Right cardiac atrium (tissue), 5 donors: ENCODE measurements around the gene SEMA3C. TPM values are rescaled to one million over a fixed set of nuclear protein-coding genes. Genes with fewer than 3 reads are reported as not detected.

Experiments used
- ATAC-seq, 2 donors: fragments of 200-7000 bp; cut with Tn5 transposase; one replicate each; pipeline versions ENCODE4 v1.8.0 to v1.9.1; 2020; ENCODE audit warnings: moderate library complexity in 2 of 2, mild to moderate bottlenecking in 1 of 2
- DNase-seq, 3 donors: peaks; one replicate each; pipeline ENCODE4 v3.0.0-alpha.2; 2020
- H3K27ac ChIP-seq: one replicate; pipeline ENCODE4 v1.5.1; 2013; ENCODE audit warnings: mild to moderate bottlenecking, low read length, control low read depth, moderate library complexity
- H3K27me3 ChIP-seq: one replicate; pipeline ENCODE4 v1.6.1; 2013; ENCODE audit not compliant: control insufficient read depth, insufficient read depth
- H3K4me1 ChIP-seq: one replicate; pipeline ENCODE4 v1.6.1; 2013; ENCODE audit warnings: low read length; ENCODE audit not compliant: control insufficient read depth, insufficient read depth
- H3K4me3 ChIP-seq: one replicate; pipeline ENCODE4 v1.5.1; 2013; ENCODE audit warnings: low read length, control low read depth
- H3K9me3 ChIP-seq: one replicate; pipeline ENCODE4 v1.6.1; 2013; ENCODE audit warnings: low read length; ENCODE audit not compliant: control insufficient read depth
- WGBS: extraction: QIAGEN DNeasy Blood & Tissue Kit; methylation state at CpG from one replicate; pipeline ENCODE4 v1.1.7; 2013; 5-methylcytosine and 5-hydroxymethylcytosine counted together
- intact Hi-C, 4 donors: fragments of 100-400 bp; cut with DNase I; formaldehyde crosslinking; loops; one replicate each; pipeline versions ENCODE4 v1.11.0 to v1.14.0; 2022 to 2023
- polyA plus RNA-seq: library from polyadenylated mRNA; stranded (reverse); fragments of 200-250 nt; gene quantifications from one replicate; pipeline ENCODE4 v1.2.3, GENCODE V29; 2013
- total RNA-seq, 4 donors: library from RNA; stranded (reverse); fragmentation: NEBNext Ultra II Directional; extraction: Animal tissue kit (Norgen Biotek cat#: 25700); gene quantifications; one replicate each; pipeline ENCODE4 v1.2.1, GENCODE V29; 2021
- donor health status: healthy with polysubstance abuse.
- donor health status: DM: no; HTN: yes; CAD: no.
- donor health status: DM: no; HTN: no; CAD: no.
- donor health status: DM: no; HTN: yes; CAD: no; lungs with severe emphysema.
- donor health status: DM: yes; HTN: yes; CAD: no.

The SEMA3C gene
- total and polyA plus RNA-seq, 5 donors: 10.1 to 42.3 (median 40.0) TPM

DNA sequence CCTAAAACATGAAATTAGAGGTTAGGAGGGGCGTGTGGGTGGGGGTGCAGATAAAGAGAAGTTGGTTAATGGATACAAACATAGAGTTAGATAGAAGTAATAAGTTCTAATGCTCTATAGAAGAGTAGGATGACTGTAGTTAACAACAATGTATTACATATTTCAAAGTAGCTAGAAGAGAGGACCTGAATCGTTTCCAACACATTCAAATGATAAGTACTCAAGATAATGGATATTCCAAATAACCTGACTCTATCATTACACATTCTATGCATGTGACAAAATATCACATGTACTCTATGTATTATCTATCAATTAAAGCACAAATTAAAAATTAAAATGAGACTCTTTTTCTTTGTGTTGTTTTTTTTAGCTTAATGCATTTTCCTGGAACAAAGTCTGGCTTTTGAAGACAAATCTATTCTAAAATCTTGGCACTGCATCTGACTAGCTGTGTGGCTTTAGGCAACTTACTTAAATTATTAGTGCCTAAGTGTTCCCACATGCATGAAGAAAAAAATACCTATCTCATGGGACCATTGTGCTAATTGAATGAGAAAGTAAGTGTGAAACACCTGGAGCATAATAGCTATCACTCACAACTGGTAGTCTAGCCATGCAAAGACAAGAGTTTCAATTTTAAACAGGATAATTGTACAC, 75.7 kb downstream of the SEMA3C start:
- Histone ChIP-seq H3K27me3 (no peaks in the 10 kb centered on the region), H3K9me3 (no peaks in the 10 kb centered on the region), H3K4me1 (no peaks in the 10 kb centered on the region), H3K27ac (no peak overlapping the region), H3K4me3 (no peak overlapping the region)
- WGBS: 55% methylated on average over 2 of the region's 2 CpGs
- intact Hi-C loops: no loop called here
- ATAC-seq (no peak), DNase-seq (no peak)

DNA sequence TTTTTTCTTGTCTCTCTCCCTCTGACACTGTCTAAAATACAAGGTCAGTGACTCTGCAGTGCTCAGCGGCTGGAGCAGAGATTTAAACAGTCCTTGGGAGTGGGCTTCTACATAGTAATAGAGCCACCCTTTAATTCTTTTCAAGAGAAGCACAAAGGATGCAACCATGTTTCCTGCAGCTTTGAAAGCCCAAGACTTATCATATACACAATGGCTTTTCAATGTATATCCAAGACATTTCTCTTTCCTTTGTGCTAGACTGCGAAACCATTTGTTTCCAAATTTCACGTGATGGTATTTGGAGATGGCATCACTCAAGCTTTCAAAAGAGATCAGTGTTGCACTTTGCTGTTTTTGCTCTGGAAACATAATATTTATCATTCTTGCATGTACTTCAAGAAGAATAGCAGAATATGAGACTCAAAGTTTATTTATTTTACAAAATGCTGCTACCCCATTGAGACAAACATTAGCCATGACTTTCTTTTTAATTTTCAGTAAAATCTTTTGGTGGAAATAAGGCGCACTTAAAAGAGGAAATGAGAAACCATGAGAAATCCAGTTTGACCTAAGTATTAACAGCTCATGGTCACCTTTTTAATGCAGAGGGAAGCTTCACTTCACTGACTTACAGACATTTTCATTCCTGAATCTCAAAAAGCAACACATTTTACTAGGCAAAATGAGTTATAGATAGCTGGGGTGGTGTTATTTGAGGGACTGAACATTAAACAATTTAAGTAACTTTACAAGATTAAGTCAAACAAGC, 76.6 kb downstream of the SEMA3C start:
- no peak for DNase-seq
- intact Hi-C loops: no loop called here
- H3K9me3 ChIP-seq: no peaks in the 10 kb centered on the region
- H3K27me3 ChIP-seq: no peaks in the 10 kb centered on the region
- no peak overlapping the region for H3K27ac ChIP-seq
- no peak for ATAC-seq
- WGBS: 72% methylated on average over 4 of the region's 4 CpGs
- H3K4me1 ChIP-seq: no peaks in the 10 kb centered on the region
- H3K4me3 ChIP-seq: no peak overlapping the region

- H3K27ac ChIP-seq: no peak overlapping the region
- H3K4me1 ChIP-seq: no peaks in the 10 kb centered on the region
- DNase-seq (no peak), ATAC-seq (no peak)
- H3K9me3 ChIP-seq: no peaks in the 10 kb centered on the region
- intact Hi-C loops: no loop called here
- H3K27me3 ChIP-seq: no peaks in the 10 kb centered on the region
- H3K4me3 ChIP-seq: no peak overlapping the region
These were observed 77.4 kb downstream of the SEMA3C start for GRCh38 chr7:80841423-80841955.

- Histone ChIP-seq H3K4me1 (no peaks in the 10 kb centered on the region), H3K27me3 (no peaks in the 10 kb centered on the region), H3K27ac (no peak overlapping the region), H3K4me3 (no peak overlapping the region), H3K9me3 (no peaks in the 10 kb centered on the region)
- no peak for DNase-seq
- no peak for ATAC-seq
- WGBS: 90% methylated on average over 2 of the region's 2 CpGs
- intact Hi-C loops: no loop called here
These were observed 78.2 kb downstream of the SEMA3C start for GRCh38 chr7:80840681-80841080.

- no peak overlapping the region for H3K27ac ChIP-seq
- intact Hi-C loops: no loop called here
- H3K4me1 ChIP-seq: no peaks in the 10 kb centered on the region
- H3K9me3 ChIP-seq: no peaks in the 10 kb centered on the region
- no peak overlapping the region for H3K4me3 ChIP-seq
- ATAC-seq (no peak), DNase-seq (no peak)
- H3K27me3 ChIP-seq: no peaks in the 10 kb centered on the region
These were observed 79.0 kb downstream of the SEMA3C start for GRCh38 chr7:80839855-80840254.

DNA sequence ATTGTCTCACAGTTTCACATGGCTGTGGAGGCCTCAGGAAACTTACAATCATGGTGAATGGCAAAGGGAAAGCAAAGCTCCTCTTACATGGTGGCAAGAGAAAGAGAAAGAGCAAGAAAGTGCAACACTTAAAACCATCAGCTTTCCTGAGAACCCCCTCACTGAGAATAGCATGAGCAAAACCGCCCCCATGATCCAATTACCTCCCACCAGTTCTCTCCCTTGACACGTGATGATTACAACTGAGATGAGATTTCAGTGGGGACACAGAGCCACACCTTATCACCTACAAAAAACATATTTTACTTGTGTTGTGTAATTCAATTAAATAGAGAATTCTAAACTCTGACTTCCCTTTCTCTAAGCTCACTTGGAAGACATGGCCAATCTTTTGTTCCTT, 80.2 kb downstream of the SEMA3C start:
- Histone ChIP-seq H3K27me3 (no peaks in the 10 kb centered on the region), H3K4me1 (no peaks in the 10 kb centered on the region), H3K27ac (no peak overlapping the region), H3K4me3 (no peak overlapping the region), H3K9me3 (no peaks in the 10 kb centered on the region)
- intact Hi-C loops: no loop called here
- DNase-seq: no peak
- WGBS: 41% methylated on average over 2 of the region's 2 CpGs
- no peak for ATAC-seq

- intact Hi-C loops: no loop called here
- 87% methylated on average over 3 of the region's 3 CpGs for WGBS
- no peaks in the 10 kb centered on the region for H3K27me3 ChIP-seq
These were observed 81.5 kb downstream of the SEMA3C start for GRCh38 chr7:80837345-80837744.

GRCh38 chr7:80835251-80835650, 83.6 kb downstream of the SEMA3C start:
- Histone ChIP-seq H3K9me3 (no peaks in the 10 kb centered on the region), H3K4me3 (no peak overlapping the region), H3K4me1 (no peaks in the 10 kb centered on the region), H3K27ac (no peak overlapping the region), H3K27me3 (no peaks in the 10 kb centered on the region)
- ATAC-seq: no peak
- no peak for DNase-seq
- 64% methylated on average over 2 of the region's 2 CpGs for WGBS
- intact Hi-C loops: no loop called here

More at GRCh38 chr7:80837345-80837744, 81.5 kb downstream of the SEMA3C start:
- Histone ChIP-seq H3K9me3 (no peaks in the 10 kb centered on the region), H3K4me3 (no peak overlapping the region), H3K27ac (no peak overlapping the region), H3K4me1 (no peaks in the 10 kb centered on the region)
- no peak for ATAC-seq
- DNase-seq: no peak

GRCh38 chr7:80833289-80834268, 85.3 kb downstream of the SEMA3C start:
- Histone ChIP-seq H3K4me1 (no peaks in the 10 kb centered on the region), H3K27me3 (no peaks in the 10 kb centered on the region), H3K4me3 (no peak overlapping the region), H3K9me3 (no peaks in the 10 kb centered on the region), H3K27ac (no peak overlapping the region)
- ATAC-seq (no peak), DNase-seq (no peak)
- intact Hi-C loops: no loop called here
- 75% methylated on average over 10 of the region's 10 CpGs for WGBS

DNA sequence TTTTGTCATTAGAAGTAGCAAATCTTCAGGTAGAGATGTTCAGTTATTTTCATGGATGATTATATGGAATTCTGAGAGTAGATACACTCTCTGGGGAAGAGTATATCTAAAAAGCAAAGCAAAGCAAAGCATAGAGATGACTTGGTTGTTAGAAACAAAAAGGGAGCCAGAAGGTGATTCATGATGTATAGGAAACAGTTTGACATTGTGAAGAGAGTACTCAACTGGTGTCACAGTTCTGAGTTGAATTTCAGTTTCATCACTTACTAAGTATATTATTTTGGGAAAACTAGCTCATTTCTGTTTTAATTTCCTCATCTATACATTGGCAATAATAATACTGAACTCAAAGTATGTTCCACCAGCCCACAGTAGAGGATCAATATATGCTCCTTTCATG, 86.8 kb downstream of the SEMA3C start:
- intact Hi-C loops: no loop called here

More for the DNA sequence above, 86.8 kb downstream of the SEMA3C start:
- no peaks in the 10 kb centered on the region for H3K9me3 ChIP-seq
- DNase-seq (no peak), ATAC-seq (no peak)
- H3K4me1 ChIP-seq: no peaks in the 10 kb centered on the region
- no peak overlapping the region for H3K4me3 ChIP-seq
- H3K27ac ChIP-seq: no peak overlapping the region
- no peaks in the 10 kb centered on the region for H3K27me3 ChIP-seq
